Lower leg skin (tissue), 3 donors: ENCODE measurements around the gene ZNF514.

Experiments used
- POLR2A ChIP-seq, 2 donors: fragments of 450-650 bp; IDR thresholded peaks; one replicate each; pipeline ENCODE4 v1.6.1; 2016 to 2017; ENCODE audit warnings: antibody characterized with exemption in 2 of 2, mild to moderate bottlenecking in 1 of 2, moderate library complexity in 1 of 2
- TF ChIP-seq, protein P1 (sequence below), 3 donors: fragments of 450-650 bp; IDR thresholded peaks; one replicate each; pipeline ENCODE4 v1.5.1; 2016; ENCODE audit warnings: antibody characterized with exemption in 3 of 3, mild to moderate bottlenecking in 3 of 3, moderate library complexity in 2 of 3

DNA sequence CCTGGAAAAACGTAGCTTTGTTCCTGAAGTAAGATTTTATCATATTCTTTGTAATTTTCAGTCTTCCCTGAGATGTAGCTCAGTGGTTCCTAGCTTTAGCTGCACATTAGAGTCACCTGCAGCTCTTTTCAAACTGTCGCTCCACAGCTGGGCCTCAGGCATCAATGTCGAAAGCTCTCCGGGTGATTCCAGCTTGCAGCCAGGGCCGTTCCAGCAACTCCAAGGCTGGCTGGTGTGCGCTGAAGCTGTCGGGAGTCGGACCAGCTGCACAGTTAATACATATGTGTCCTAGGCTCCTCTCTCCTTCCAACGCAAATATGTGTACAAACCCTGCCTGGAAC is 5.4 kb upstream of the ZNF514 start:
- TF ChIP-seq, protein P1, sequence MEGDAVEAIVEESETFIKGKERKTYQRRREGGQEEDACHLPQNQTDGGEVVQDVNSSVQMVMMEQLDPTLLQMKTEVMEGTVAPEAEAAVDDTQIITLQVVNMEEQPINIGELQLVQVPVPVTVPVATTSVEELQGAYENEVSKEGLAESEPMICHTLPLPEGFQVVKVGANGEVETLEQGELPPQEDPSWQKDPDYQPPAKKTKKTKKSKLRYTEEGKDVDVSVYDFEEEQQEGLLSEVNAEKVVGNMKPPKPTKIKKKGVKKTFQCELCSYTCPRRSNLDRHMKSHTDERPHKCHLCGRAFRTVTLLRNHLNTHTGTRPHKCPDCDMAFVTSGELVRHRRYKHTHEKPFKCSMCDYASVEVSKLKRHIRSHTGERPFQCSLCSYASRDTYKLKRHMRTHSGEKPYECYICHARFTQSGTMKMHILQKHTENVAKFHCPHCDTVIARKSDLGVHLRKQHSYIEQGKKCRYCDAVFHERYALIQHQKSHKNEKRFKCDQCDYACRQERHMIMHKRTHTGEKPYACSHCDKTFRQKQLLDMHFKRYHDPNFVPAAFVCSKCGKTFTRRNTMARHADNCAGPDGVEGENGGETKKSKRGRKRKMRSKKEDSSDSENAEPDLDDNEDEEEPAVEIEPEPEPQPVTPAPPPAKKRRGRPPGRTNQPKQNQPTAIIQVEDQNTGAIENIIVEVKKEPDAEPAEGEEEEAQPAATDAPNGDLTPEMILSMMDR (IDR thresholded peaks at IDR 0.05): no peak
- no peak for TF ChIP-seq POLR2A (IDR thresholded peaks at IDR 0.05)
